ENCODE measurements around the gene FAM20C.

Gene FAM20C

GRCh38 chr7:291373-292092 lies 99.2 kb downstream of the FAM20C start:
- TF ChIP-seq GABPA (IDR thresholded peaks at IDR 0.05; ENCODE audit: low read depth) (no peak), SPI1 (IDR thresholded peaks at IDR 0.05; ENCODE audit: borderline replicate concordance, low read depth) (no peak), POLR2AphosphoS5 (IDR thresholded peaks at IDR 0.05; ENCODE audit: low read depth) (no peak), CTCF (IDR thresholded peaks at IDR 0.05; ENCODE audit: insufficient read depth, low read length) (no peak), REST (IDR thresholded peaks at IDR 0.05; ENCODE audit: insufficient replicate concordance, low read depth) (no peak)
- Histone ChIP-seq H3K4me3 (replicated peaks; ENCODE audit: insufficient read depth, low read length) (no peak overlapping the region), H3K27ac (replicated peaks) (no peak overlapping the region), H3K27me3 (ENCODE audit: insufficient read depth, poor library complexity, severe bottlenecking) (peaks cover 8% of the 10 kb centered on the region)
- no peak for DNase-seq (ENCODE audit: low read depth in 1 of 2, low spot score in 1 of 2)

GRCh38 chr7:292226-292625 lies 99.9 kb downstream of the FAM20C start:
- no peak for TF ChIP-seq GABPA (IDR thresholded peaks at IDR 0.05; ENCODE audit: low read depth)
- no peak for TF ChIP-seq SPI1 (IDR thresholded peaks at IDR 0.05; ENCODE audit: borderline replicate concordance, low read depth)
- TF ChIP-seq CTCF (IDR thresholded peaks at IDR 0.05; ENCODE audit: insufficient read depth, low read length) = no peak
- no peak for TF ChIP-seq POLR2AphosphoS5 (IDR thresholded peaks at IDR 0.05; ENCODE audit: low read depth)
- no peak for TF ChIP-seq REST (IDR thresholded peaks at IDR 0.05; ENCODE audit: insufficient replicate concordance, low read depth)
- DNase-seq (ENCODE audit: low read depth in 1 of 2, low spot score in 1 of 2) = no peak
- no peak overlapping the region for H3K27ac ChIP-seq (replicated peaks)
- H3K4me3 ChIP-seq (replicated peaks; ENCODE audit: insufficient read depth, low read length) = no peak overlapping the region
- peaks cover 8% of the 10 kb centered on the region for H3K27me3 ChIP-seq (ENCODE audit: insufficient read depth, poor library complexity, severe bottlenecking)

GRCh38 chr7:292826-293225 lies 100.5 kb downstream of the FAM20C start:
- Histone ChIP-seq H3K27me3 (ENCODE audit: insufficient read depth, poor library complexity, severe bottlenecking) (peaks cover 8% of the 10 kb centered on the region), H3K27ac (replicated peaks) (no peak overlapping the region), H3K4me3 (replicated peaks; ENCODE audit: insufficient read depth, low read length) (no peak overlapping the region)
- no peak for TF ChIP-seq POLR2AphosphoS5 (IDR thresholded peaks at IDR 0.05; ENCODE audit: low read depth)
- TF ChIP-seq GABPA (IDR thresholded peaks at IDR 0.05; ENCODE audit: low read depth) = no peak
- no peak for TF ChIP-seq REST (IDR thresholded peaks at IDR 0.05; ENCODE audit: insufficient replicate concordance, low read depth)
- TF ChIP-seq SPI1 (IDR thresholded peaks at IDR 0.05; ENCODE audit: borderline replicate concordance, low read depth) = no peak
- TF ChIP-seq CTCF (IDR thresholded peaks at IDR 0.05; ENCODE audit: insufficient read depth, low read length) = no peak
- DNase-seq (ENCODE audit: low read depth in 1 of 2, low spot score in 1 of 2) = no peak

Data from HL-60 (cell line).